ENCODE data around the gene KRTAP4-6.
A peak's percentile ranks its signal among the peaks of the same experiment; 100 is the strongest.
"Not testable (repeated sequence)": the region's sequence is repeated elsewhere in the genome, so short reads cannot be mapped to it uniquely, and the experiment has no call there.

The KRTAP4-6 gene

DNA sequence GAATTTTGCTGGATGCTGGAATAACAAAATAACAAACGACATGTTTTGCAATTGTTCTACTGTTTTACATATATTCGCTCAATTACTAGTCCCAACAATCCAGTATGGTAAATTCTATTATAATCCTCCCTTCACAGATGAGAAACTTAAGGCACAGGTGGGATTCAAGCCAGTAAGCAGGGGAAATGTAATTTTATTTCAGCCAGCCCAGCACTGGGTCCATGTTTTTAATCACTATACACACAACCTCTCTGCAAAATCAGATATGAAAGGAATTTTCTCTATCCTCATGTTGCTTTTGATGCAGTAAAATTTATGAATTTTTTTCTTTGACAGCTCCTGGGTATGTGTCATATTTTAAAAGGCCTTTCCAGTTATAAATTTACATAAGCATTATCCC lies 4.9 kb upstream of the KRTAP4-6 start:
- DNase-seq: no peak

DNA sequence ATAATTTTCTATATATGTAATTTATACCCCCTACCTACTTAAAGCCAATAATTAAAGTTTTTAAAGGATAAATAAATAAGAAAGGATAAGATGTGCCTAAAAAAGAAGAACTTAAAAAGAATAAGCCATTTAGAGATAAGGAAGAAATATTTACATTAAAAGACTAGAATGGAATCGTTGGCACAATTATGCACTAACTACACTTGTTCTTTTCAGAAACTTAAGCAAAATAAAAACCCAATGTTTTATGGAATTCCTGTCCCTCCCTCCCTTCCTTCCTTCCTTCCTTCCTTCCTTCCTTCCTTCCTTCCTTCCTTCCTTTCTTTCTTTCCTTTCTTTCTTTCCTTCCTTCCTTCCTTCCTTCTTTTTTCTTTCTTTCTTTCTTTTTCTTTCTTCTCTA lies 4.5 kb upstream of the KRTAP4-6 start:
- no peak for DNase-seq

DNA sequence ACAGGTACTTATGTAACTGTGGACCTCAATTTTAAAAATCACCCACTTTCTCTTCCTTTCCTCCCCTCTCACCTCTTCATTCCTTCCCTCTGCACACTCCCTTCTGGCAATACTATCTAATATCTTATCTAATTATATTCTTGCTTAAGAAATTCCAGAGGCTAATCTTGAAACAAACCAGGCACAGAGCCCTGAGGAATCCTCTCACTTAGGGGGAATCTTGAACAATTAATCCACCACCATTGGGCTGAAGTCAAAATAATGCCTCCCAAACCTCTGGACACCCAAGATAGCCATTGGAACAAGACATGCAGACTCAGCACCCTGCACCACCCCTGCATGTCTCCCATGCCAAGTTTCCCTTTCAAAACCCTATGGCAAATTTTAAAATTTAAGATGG lies 1.0 kb upstream of the KRTAP4-6 start:
- DNase-seq: no peak

DNA sequence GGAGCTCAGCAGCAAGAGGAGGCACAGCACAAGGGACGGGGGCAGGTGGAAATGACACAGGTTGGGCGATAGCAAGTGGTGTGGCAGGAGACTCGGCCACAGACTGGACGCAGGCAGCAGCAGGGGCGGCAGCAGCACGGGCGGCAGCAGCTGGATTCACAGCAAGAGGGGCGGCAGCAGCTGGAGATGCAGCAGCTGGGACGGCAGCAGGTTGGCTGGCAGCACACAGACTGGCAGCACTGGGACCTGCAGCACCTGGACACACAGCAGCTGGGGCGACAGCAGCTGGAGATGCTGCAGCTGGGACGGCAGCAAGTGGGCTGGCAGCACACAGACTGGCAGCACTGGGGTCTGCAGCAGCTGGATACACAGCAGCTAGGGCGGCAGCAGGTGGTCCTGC lies 479 bp downstream of the KRTAP4-6 start:
- DNase-seq: not testable (repeated sequence)

DNA sequence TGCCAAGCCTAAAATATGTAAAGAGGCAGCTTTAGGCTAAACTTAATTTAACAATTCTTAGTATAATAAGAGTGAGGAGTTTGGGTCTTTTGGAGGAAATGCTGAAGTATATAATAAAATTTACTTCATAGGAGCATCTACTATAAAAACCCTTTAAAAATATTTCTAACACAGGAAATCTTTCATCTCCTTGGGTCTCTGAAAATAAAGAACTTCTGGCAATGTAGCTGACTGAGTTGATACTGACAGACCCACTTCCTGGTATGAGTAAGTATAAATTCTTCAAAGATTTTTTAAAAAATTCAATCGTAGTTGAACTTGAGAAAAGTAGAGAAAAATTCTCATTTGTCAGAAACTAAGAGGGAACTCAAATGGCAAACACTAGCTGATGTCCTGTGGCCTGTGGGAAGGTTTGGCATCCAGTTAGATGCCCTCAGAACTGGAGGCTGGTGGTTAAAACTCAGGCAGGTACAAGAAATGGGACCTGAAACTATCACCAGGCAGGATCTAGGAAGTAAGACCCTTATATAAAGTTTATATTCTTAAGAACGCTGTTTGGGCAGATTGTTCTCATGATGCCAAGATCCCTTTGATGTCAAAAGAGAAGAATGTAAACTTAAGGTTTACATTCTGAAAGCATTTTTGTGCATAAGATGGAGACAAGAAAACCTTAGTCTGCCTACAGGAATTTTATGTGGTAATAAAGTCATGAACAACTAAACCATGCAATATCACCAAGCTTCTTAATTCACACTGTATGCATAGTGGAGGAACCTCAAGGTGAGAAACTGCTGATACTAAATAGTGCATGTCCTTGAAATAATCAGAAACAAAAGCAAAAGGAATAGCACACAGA lies 6.2 kb downstream of the KRTAP4-6 start:
- no peak for DNase-seq

DNA sequence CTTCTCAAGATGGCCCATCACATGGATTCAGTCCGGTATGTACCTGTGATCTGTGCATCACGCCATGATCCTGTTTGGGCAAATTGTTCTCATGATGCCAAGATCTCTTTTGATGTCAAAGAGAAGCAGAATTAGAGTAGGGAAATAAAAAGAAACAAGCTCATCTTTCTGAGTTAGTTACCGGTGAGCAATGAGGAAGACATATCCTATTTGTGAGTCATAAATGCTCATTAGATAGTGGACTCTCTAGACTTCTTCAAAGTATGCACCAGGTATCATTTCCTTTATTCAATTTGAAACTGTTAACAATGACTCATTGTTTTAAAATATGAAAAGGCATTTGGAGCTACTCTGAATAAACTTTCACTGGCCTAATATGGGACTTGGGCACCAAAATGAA lies 8.4 kb downstream of the KRTAP4-6 start:
- no peak for DNase-seq

DNA sequence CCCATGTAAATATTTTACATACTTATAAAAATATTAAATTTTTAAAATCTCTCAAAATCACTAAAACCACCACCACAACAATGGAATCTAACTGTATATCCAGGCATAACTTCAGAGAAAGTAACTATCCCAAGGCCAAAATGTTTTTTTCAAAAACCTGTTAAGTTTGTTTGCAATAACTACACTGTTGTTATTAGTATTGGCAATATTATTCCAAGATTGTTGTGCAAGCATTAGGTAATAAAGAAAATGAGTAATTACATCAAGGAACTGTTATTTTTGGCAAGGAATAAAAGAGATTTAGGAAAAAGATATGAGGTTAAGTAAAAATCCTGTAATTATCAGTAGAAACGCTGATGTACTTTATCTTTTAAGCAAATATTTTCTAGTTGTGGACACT lies 13.0 kb downstream of the KRTAP4-6 start:
- no peak for DNase-seq

DNA sequence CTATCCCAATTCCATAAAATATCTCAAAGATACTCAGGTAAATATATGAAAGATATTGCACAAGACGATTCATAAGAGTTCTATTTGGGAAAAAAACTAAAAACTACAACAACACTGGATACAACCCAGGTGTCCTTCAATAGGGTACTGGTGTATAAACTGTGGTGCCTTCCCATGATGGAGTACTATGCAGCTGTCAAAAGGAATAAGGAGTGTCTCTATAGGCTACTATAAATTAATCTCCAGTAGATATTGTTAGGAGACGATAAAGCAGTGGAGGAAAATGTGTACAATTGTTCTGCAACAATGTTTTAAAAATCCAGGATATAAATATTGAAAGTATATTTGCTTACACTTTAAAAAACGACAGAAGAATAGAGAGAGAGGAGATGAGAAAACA lies 13.9 kb downstream of the KRTAP4-6 start:
- no peak for DNase-seq

DNA sequence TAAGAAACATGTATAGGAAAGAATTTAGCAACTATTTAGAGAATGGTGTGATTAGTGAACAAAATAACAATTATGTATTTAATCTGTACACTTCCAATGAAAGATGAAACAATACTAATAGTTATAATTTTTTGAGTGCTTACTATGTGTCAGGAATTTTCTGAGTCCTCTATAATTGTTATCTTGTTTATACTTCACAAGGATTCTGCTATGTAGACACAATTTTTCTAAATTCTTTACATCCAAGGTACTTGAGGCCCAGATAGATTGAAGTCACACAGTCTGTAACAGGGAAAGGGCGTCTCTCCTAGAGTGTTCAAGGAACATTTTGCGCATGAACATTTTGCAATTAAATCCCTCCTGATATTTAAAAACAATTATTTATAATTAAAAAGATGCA lies 15.3 kb downstream of the KRTAP4-6 start:
- DNase-seq: no peak

DNA sequence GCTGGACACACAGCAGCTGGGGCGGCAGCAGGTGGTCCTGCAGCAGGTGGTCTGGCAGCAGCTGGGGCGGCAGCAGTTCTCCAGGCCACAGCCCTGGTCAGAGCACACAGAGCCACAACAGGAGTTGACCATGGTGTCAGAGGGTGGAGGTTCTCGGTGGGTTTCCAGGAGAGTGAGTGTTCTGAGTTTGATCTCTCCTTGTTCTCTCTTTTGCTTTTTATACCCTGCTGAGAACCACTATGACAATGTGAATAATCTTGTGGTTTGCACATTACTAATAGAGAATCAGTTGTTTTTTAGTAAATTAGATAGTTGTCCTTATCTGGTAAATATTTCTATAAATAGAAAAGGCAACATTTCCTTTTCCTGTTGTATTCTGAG lies 16.4 kb downstream of the KRTAP4-6 start, which contains the start of gene KRTAP4-12:
Gene KRTAP4-12 (minus strand): TSS at position 192 of the 381 bp plus-strand sequence. CDS start 60 bp downstream, at position 132.
- not testable (repeated sequence) for DNase-seq

DNA sequence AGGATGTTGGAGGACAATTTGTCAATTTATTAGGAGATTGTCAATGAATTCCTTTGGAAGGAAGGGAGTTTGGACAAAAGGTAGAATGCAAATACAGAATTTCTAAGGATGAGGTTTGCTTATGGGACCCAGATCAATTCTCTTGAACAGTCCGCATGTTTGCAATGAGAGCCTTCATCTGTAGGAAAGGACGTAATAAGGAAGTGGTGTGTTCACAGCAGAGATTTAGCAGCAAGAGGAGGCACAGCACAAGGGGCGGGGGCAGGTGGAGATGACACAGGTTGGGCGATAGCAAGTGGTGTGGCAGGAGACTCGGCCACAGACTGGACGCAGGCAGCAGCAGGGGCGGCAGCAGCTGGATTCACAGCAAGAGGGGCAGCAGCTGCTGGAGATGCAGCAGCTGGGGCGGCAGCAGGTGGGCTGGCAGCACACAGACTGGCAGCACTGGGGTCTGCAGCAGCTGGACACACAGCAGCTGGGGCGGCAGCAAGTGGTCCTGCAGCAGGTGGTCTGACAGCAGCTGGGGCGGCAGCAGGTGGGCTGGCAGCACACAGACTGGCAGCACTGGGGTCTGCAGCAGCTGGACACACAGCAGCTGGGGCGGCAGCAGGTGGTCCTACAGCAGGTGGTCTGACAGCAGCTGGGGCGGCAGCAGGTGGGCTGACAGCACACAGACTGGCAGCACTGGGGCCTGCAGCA lies 16.9 kb downstream of the KRTAP4-6 start:
- DNase-seq: not testable (repeated sequence)

DNA sequence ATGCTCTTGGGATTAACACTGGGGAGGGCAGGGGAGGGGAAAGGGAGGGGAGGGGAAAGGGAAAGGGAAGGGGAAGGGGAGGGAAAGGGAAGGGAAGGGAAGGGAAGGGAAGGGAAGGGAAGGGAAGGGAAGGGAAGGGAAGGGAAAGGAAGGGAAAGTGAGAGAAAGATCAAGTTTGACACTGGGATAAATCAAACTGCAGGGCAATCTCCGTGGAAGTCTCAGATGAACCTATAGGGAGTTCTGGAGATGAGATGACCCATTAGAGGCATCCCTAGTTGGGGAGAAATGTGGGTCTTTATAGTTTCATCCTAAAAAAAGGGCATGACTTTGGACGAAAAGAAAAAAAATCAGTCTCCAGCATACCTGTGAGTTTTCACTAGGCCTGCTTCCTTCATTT lies 18.6 kb downstream of the KRTAP4-6 start:
- no peak for DNase-seq

DNA sequence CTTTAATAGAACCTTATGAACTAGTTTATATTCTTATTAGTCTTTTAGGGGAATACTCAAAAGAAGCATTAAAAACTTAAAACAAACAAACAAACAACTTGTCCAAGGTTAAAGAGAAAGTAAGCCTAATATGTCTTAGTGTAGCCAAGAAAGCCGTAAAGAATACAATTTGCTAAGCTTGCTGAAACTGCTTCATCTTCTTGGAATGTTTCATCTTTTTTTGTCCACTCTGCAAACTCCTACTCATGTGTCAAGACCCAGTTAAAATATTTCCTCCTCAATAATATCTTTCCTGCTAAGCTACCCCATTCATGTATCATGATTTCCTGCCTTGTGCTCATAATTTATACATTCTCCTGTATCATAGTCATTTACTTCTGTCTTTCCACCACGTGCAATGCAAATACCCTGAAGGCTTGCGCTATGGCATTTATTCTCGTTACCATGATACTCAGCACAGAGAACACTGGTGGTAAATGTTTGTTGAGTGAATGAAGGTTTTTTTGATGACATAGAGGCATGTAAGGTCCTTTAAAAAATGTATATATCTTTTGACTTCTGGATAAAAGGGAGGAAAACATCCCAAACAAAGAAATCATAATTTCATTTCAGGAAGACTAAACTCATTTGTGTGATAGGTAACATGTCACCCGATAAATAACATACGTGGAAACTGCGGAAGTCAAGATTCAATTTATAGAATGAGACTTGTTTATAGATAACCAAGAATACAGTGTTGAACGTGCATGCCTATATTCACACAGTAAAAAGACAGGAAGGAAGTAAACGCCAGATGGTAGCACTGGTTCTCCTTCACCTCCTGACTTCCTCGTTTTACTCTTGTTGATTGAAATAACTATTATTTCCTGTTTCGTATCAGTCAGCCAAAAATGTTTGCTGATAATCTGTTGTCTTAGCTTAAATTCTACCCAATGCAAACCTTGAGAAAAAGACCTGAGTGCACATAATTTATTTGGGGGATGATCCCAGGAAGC lies 20.4 kb downstream of the KRTAP4-6 start:
- DNase-seq: peak in 1 of 2 donors; percentile 13

DNA sequence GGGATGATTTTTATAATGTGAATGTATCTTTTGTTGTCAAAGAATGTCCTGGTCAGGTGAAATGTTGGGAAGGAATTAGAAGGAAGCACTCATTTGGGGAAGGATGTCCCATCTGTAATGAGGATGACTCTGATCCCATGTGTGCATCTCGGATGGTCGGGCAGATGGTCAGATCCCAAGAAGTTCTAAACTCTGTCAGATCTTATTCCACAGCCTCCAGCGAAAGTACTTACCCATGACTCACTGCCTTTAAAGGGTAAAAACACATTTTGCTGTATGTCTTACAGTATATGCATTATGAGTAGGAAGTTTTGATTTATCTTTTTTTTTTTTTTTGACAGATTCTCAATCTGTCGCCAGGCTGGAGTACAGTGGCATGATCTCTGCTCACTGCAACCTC lies 21.6 kb downstream of the KRTAP4-6 start:
- DNase-seq: no peak

DNA sequence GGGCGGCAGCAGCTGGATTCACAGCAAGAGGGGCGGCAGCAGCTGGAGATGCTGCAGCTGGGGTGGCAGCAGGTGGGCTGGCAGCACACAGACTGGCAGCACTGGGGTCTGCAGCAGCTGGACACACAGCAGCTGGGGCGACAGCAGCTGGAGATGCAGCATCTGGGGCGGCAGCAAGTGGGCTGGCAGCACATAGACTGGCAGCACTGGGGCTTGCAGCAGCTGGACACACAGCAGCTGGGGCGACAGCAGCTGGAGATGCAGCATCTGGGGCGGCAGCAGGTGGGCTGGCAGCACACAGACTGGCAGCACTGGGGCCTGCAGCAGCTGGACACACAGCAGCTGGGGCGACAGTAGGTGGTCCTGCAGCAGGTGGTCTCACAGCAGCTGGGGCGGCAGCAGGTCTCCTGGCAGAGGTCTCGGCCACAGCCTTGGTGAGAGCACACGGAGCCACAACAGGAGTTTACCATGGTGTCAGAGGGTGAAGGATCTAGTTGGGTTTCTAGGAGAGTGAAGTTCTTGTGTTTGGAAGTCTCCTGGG lies 22.4 kb downstream of the KRTAP4-6 start, which contains the start of gene KRTAP4-11:
Gene KRTAP4-11 (minus strand): TSS at position 528 of the 541 bp plus-strand sequence. CDS start 58 bp downstream, at position 470.
- DNase-seq: not testable (repeated sequence)

DNA sequence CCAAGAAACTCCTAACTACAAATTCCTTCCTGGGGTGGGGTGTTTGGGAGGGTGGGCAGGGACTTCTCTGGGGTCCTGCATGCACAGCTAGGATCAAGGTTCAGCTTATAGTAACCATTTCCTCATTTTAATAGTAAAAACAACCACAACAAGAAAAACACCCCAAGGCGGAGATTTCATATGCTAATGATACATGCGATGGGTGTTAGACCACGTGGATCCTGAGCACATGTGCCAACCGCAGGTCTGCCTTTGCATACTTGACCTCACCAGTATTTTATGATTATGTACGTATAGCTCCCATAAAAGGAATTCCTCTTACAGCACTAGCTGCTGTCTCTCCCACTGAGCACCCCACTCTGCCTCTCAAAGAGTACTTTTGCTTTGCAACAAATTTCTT lies 24.0 kb downstream of the KRTAP4-6 start:
- DNase-seq: peak in 1 of 2 donors; percentile 52

DNA sequence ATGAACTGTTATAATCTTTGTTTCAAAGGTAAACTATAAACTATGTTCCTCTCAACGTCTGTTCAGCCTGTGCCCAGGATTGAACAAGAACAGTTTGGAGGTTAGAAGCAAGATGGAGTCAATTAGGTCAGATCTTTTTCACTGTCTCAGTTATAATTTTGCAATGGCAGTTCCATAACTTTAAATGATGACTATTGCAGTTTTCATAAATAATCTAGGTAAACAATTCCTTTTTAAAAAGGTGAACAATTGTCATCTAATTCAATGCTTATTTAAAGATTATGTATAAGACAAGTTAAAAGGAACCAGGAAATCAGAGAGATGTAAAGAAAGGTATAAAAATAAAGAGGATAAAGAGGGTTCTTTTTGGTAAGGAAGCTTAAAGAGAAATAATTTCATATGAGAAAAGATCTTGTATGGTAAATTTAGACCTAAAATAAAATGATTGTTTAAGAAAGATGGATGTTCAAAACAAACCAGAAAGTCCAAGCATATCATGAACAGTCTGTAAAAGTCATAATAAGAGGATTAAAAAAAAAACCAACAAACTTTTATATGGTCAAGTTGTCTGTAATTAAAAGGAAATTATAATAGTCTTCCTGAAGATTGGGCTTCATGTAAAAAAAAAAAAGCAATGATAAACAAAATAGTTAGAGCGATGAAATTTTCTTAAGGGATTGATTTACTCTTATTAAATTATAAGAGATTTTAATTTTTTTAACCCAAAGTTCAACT lies 29.0 kb downstream of the KRTAP4-6 start:
- no peak for DNase-seq

DNA sequence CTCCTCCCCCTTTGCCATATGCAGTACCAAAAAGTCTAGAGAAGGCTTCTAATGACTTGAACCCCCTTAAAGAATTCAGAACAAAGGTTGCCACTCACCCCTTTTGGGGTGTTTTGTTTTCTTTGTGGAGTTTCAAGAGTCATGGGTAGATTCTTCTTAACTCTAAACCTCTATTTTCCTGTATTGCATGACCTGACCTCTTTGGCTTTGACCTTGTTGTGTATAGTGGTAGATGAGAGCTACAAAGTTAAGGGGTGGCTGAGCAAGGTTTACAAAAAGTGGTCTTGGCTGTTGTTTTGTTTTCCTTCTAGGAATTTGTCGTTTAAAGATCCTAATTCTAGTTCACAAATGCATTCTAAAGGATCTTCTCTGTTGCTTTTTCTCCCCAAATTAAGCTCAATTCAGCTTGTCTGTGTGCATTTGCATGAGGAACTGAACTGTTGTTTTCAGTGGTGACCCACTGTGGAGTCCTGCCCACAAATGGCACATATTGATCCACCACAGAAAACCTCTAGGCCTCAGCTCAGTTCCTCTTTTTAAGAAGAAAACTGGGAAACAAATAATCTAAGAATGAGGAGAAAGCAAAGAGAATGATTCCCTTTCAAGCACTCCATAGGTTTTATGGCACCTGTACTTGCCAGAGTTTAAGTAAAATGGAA lies 31.5 kb downstream of the KRTAP4-6 start:
- not testable (repeated sequence) for DNase-seq

DNA sequence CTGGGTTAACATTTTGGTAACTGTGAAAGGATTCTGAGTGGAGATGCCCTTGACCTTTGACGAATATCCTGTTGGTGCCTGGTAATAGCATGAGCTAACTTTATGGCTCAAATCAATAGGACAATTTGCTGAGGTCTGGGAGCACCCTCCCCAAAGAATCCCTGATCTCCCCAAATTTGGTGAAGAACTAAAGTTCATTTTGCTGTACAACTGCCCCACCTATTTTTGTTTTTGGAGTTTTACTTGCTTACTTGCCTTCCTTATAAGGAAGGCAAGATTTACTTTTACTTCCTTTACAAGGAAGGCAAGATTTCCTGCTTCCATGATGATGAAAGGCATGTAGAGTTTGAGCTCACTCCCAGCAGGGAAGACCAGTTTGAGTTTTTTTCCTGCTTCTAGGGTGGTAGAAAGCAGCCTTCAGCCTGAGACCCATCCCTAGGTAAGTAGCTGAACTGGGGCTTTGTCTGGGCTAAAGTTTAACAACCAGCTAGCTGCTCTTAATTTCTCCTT lies 32.3 kb downstream of the KRTAP4-6 start:
- DNase-seq: no peak

DNA sequence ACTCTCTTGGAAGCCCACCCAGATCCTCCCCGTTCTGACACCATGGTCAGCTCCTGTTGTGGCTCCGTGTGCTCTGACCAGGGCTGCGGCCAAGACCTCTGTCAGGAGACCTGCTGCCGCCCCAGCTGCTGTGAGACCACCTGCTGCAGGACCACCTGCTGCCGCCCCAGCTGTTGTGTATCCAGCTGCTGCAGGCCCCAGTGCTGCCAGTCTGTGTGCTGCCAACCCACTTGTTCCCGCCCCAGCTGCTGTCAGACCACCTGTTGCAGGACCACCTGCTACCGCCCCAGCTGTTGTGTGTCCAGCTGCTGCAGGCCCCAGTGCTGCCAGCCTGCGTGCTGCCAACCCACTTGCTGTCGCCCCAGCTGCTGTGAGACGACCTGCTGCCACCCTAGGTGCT lies 35.0 kb downstream of the KRTAP4-6 start, which contains the start of gene KRTAP4-9:
Gene KRTAP4-9 (plus strand): TSS at position 43 of the 400 bp plus-strand sequence. CDS start 0 bp downstream, at position 43.
- DNase-seq: not testable (repeated sequence)
